Measurements from ENCODE around the gene SDR9C7. TPM values are rescaled to one million over a fixed set of nuclear protein-coding genes. Genes with fewer than 3 reads are reported as not detected.
"Not testable (repeated sequence)": the region's sequence is repeated elsewhere in the genome, so short reads cannot be mapped to it uniquely, and the experiment has no call there.

SDR9C7 gene
- total RNA-seq, 8 experiments from 2014 or later = 0.18 to 0.24 (median 0.23) TPM; not detected in 4

DNA sequence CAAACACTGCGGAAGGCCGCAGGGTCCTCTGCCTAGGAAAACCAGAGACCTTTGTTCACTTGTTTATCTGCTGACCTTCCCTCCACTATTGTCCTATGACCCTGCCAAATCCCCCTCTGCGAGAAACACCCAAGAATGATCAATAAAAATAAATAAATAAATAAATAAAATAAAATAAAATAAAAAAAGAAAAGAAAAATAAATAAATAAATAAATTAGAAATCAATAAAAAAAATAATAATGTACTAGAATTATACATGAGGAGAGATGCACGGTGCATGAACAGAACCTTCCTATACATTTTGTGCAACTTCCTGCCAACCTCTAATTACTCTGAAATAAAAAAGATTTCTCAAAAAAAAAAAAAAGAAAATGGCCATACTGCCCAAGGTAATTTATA, 30.9 kb upstream of the SDR9C7 start:
- 79 to 100% (median 89%) methylated on average over 1 to 4 of the region's 4 CpGs; no CpG with 5 or more reads in 3 of the 10 experiments for WGBS, 10 experiments
- in situ Hi-C loops (cut with MboI; ENCODE audit: low pct_unique_long_range_greater_than_20kb in 2 of 9, low sequenced_read_pairs in 9 of 9, unreplicated experiment in 9 of 9); ATAC-seq (replicated peaks in 6 of 8): not testable (repeated sequence)

DNA sequence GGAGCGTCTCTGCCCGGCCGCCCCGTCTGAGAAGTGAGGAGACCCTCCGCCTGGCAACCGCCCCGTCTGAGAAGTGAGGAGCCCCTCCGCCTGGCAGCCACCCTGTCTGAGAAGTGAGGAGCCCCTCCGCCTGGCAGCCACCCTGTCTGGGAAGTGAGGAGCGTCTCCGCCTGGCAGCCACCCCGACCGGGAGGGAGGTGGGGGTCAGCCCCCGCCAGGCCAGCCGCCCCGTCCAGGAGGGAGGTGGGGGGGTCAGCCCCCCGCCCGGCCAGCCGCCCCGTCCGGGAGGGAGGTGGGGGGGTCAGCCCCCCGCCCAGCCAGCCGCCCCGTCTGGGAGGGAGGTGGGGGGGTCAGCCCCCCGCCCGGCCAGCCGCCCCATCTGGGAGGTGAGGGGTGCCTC, 29.3 kb upstream of the SDR9C7 start:
- ATAC-seq (replicated peaks in 6 of 8); H3K4me3 ChIP-seq; in situ Hi-C loops (cut with MboI; ENCODE audit: low pct_unique_long_range_greater_than_20kb in 2 of 9, low sequenced_read_pairs in 9 of 9, unreplicated experiment in 9 of 9); H3K4me1 ChIP-seq (replicated peaks in 1 of 2); H3K27ac ChIP-seq: not testable (repeated sequence)
- WGBS, 10 experiments = no CpG with 5 or more reads among the region's 27 CpGs

More for the DNA sequence above, 30.9 kb upstream of the SDR9C7 start:
- not testable (repeated sequence) for H3K27ac ChIP-seq; H3K4me3 ChIP-seq; H3K4me1 ChIP-seq (replicated peaks in 1 of 2)

DNA sequence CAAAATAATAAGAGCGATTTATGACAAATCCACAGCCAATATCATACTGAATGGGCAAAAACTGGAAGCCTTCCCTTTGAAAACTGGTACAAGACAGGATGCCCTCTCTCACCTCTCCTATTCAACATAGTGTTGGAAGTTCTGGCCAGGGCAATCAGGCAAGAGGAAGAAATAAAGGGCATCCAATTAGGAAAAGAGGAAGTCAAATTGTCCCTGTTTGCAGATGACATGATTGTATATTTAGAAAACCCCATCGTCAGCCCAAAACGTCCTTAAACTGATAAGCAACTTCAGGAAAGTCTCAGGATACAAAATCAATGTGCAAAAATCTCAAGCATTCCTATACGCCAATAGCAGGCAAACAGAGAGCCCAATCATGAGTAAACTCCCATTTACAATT, 28.0 kb upstream of the SDR9C7 start:
- H3K4me3 ChIP-seq; H3K4me1 ChIP-seq (replicated peaks in 1 of 2); ATAC-seq (replicated peaks in 6 of 8); H3K27ac ChIP-seq; in situ Hi-C loops (cut with MboI; ENCODE audit: low pct_unique_long_range_greater_than_20kb in 2 of 9, low sequenced_read_pairs in 9 of 9, unreplicated experiment in 9 of 9): not testable (repeated sequence)
- WGBS, 10 experiments = 57 to 83% (median 71%) methylated on average over 1 to 4 of the region's 4 CpGs; no CpG with 5 or more reads in 2 of the 10 experiments

- Histone ChIP-seq H3K4me1 (replicated peaks in 1 of 2) (no peaks in the 10 kb centered on the region), H3K4me3 (no peak overlapping the region), H3K27ac (no peak overlapping the region)
- in situ Hi-C loops (cut with MboI; ENCODE audit: low pct_unique_long_range_greater_than_20kb in 2 of 9, low sequenced_read_pairs in 9 of 9, unreplicated experiment in 9 of 9) = no loop called here
- ATAC-seq (replicated peaks in 6 of 8) = no peak
- 20 to 80% (median 72%) methylated on average over 1 to 2 of the region's 2 CpGs; no CpG with 5 or more reads in 4 of the 10 experiments for WGBS, 10 experiments
Measured at GRCh38 chr12:56958422-56958821, 24.2 kb upstream of the SDR9C7 start.

GRCh38 chr12:56957229-56958052, 23.2 kb upstream of the SDR9C7 start, which contains the start of gene RDH16:
RDH16 (minus strand) TSS chr12:56957608; CDS start chr12:56957462, 146 bp downstream.
- in situ Hi-C loops (cut with MboI; ENCODE audit: low pct_unique_long_range_greater_than_20kb in 2 of 9, low sequenced_read_pairs in 9 of 9, unreplicated experiment in 9 of 9) = no loop called here
- ATAC-seq (replicated peaks in 6 of 8) = peak in 3 of 8 experiments; percentile 53 to 81 (median 71)
- WGBS, 10 experiments = 29 to 100% (median 67%) methylated on average over 1 to 6 of the region's 10 CpGs; no CpG with 5 or more reads in 4 of the 10 experiments
- Histone ChIP-seq H3K27ac (no peak within 1 kb of the TSS), H3K4me1 (replicated peaks in 1 of 2) (no peaks in the 10 kb centered on the region), H3K4me3 (no peak within 1 kb of the TSS)

DNA sequence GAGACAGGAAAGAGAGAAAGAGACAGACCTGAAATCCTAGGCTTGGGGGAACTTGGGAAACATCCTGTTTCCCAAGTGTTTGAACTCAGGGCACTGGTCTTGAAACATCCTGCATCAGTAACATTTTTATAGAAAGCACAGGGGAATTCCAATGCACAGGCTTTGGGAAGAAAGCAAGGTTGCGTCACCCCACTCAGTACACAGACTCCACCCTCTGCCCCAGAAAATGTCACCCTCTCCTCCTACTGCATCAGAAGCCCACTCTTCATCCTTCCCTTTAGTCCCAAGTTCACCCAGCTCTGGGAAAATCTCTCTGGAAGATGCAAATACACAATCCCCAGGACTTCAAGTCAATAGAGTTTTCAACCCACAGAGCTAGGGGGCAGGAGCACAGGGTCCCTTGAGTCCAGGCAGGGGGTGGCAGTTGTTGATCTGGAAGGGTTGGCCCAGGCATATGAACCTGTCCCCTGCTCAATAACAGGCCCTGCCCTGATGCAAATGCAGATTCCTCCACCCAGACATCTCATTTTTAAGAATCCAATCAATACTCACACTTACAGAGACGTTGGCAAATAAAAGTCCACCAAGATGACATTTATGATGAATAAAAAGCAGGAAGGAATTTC, 21.5 kb upstream of the SDR9C7 start:
- in situ Hi-C loops (cut with MboI; ENCODE audit: low pct_unique_long_range_greater_than_20kb in 2 of 9, low sequenced_read_pairs in 9 of 9, unreplicated experiment in 9 of 9) = no loop called here
- Histone ChIP-seq H3K4me1 (replicated peaks in 1 of 2) (no peaks in the 10 kb centered on the region), H3K4me3 (no peak overlapping the region), H3K27ac (no peak overlapping the region)
- peak in 2 of 8 experiments; percentile 29 to 57 for ATAC-seq (replicated peaks in 6 of 8)
- WGBS, 10 experiments = 0 to 70% (median 15%) methylated on average over 1 to 2 of the region's 2 CpGs; no CpG with 5 or more reads in 2 of the 10 experiments

DNA sequence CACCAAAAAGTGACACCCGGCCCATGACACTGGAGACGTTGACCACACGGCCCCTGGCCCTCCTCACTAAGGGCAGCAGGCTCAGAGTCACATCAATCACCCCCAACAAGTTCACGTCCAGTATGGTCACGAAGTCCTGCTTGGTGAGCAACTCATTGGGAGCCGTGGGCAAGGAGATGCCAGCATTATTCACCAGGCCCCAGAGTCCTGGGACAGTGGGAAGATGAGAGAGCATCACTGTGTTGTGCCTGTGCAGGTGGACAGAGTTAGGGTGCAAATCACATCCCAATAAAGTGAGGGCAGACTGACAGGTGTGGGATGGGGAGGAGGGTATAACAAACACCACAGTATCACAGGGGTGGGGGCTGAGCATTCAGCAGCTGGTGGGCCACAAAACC, 20.7 kb upstream of the SDR9C7 start:
- in situ Hi-C loops (cut with MboI; ENCODE audit: low pct_unique_long_range_greater_than_20kb in 2 of 9, low sequenced_read_pairs in 9 of 9, unreplicated experiment in 9 of 9) = no loop called here
- no peaks in the 10 kb centered on the region for H3K4me1 ChIP-seq (replicated peaks in 1 of 2)
- no peak for ATAC-seq (replicated peaks in 6 of 8)
- no peak overlapping the region for H3K4me3 ChIP-seq
- WGBS, 10 experiments = 20 to 82% (median 47%) methylated on average over 2 to 3 of the region's 6 CpGs; no CpG with 5 or more reads in 7 of the 10 experiments
- no peak overlapping the region for H3K27ac ChIP-seq

DNA sequence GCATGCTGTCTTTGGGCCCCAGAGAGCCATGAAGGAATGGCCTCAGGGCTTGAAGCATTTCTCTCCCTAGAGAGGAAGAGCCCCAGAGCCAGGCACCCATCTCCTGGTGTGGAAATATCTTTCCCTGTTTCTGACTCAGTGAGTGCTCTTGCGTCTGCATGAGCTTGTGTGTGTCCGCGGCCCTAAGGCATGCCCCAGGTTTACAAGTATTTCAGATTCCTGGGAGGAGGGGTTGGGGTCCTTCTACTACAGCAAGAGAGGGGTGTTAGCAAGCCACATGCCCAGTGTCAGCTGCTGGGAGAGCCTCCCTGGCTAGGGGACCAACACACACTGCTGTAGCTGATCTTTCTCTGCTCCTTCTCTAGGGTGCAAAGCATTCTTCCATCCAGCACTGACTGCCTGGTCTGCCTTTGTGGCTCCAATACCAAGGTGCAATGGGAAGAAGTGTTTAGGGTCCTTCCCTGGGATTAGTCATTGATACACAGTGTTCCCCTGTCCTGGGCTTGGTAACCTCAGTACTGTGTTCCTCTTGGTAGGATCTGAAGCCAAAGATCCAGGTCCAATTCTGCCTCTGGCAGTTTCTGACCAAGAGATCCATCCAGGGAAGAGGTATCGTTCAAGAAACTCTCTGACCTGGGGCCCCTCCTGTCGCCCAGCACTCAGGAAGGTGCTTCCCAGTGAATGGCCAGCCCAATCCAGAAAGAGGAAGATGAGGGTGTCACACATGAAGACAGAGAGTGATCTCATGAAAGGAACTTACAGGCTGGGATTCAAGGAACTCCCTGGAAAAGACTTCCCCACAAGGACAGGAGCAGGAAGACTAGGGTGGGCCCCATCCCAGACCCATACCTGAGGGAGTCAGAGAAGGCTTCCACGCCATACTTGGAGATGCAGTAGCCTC, 20.1 kb upstream of the SDR9C7 start:
- Histone ChIP-seq H3K4me1 (replicated peaks in 1 of 2) (no peaks in the 10 kb centered on the region), H3K27ac (no peak overlapping the region), H3K4me3 (no peak overlapping the region)
- no peak for ATAC-seq (replicated peaks in 6 of 8)
- 21 to 92% (median 73%) methylated on average over 2 to 5 of the region's 6 CpGs; no CpG with 5 or more reads in 5 of the 10 experiments for WGBS, 10 experiments
- in situ Hi-C loops (cut with MboI; ENCODE audit: low pct_unique_long_range_greater_than_20kb in 2 of 9, low sequenced_read_pairs in 9 of 9, unreplicated experiment in 9 of 9) = no loop called here

DNA sequence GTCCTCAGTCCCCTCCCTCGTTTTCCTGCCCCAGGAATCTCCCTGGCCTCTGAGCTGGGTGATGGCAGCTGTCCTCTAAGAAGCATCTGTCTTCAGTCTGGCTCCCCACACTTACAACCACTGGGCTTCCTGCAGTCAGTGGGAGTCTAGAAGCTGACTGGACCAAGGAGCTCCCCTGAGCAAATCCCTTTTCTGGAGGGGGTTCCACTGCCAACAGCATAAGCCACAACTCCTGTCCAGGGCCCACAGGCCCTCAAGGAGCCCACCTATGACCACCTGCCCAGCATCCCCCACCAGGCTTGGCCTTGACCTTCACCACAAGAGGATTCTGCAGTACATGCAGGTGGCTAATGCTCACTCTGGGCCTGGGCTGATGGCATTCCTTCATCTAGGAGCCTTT, 19.1 kb upstream of the SDR9C7 start:
- WGBS, 10 experiments = 0 to 17% (median 0%) methylated on average over 1 of the region's 1 CpG; no CpG with 5 or more reads in 7 of the 10 experiments
- H3K4me1 ChIP-seq (replicated peaks in 1 of 2) = no peaks in the 10 kb centered on the region
- no peak for ATAC-seq (replicated peaks in 6 of 8)
- no peak overlapping the region for H3K4me3 ChIP-seq
- no peak overlapping the region for H3K27ac ChIP-seq
- in situ Hi-C loops (cut with MboI; ENCODE audit: low pct_unique_long_range_greater_than_20kb in 2 of 9, low sequenced_read_pairs in 9 of 9, unreplicated experiment in 9 of 9) = no loop called here

GRCh38 chr12:56951582-56952339, 17.6 kb upstream of the SDR9C7 start:
- 28 to 86% (median 79%) methylated on average over 1 to 8 of the region's 11 CpGs; no CpG with 5 or more reads in 3 of the 10 experiments for WGBS, 10 experiments
- no peak for ATAC-seq (replicated peaks in 6 of 8)
- Histone ChIP-seq H3K27ac (no peak overlapping the region), H3K4me3 (no peak overlapping the region), H3K4me1 (replicated peaks in 1 of 2) (no peaks in the 10 kb centered on the region)
- in situ Hi-C loops (cut with MboI; ENCODE audit: low pct_unique_long_range_greater_than_20kb in 2 of 9, low sequenced_read_pairs in 9 of 9, unreplicated experiment in 9 of 9) = no loop called here

DNA sequence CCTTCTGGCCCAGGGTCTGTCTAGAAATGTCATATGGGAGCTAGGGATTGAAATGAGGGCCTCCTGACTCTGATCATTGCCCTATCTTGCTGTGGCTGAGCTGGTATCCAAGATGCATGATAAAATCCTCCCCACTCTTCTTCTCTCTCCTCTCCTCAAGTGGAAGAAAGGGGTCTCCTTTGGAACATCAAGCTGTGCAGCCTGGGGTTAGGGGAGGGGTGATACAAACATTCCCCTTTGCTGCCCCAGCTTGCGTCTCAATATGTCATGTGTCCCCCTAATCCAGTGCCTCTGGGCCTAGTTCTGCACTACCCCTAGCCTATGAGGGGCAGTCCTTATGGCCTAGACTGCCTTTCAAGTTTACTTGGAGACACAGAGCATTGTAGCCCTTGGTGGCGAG, 14.7 kb upstream of the SDR9C7 start:
- 70 to 86% methylated on average over 2 of the region's 2 CpGs; no CpG with 5 or more reads in 8 of the 10 experiments for WGBS, 10 experiments
- ATAC-seq (replicated peaks in 6 of 8) = no peak
- in situ Hi-C loops (cut with MboI; ENCODE audit: low pct_unique_long_range_greater_than_20kb in 2 of 9, low sequenced_read_pairs in 9 of 9, unreplicated experiment in 9 of 9) = no loop called here
- H3K4me1 ChIP-seq (replicated peaks in 1 of 2) = no peaks in the 10 kb centered on the region
- H3K27ac ChIP-seq = no peak overlapping the region
- H3K4me3 ChIP-seq = no peak overlapping the region

DNA sequence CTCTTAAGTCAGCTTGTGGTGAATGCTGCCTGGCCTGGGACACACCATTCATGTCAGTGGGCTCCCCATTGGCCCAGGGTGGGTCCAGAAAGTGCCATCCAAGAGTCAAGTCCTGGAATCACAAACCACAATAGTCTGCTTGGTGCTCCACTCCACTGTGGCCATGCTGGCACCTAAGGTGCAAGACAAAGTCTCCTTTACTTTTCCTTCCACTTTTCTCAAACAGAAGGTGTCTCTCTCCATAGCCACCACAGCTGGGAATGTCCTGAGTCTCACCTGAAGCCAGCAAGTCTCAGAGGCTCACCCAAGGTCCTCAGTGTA, 14.2 kb upstream of the SDR9C7 start:
- in situ Hi-C loops (cut with MboI; ENCODE audit: low pct_unique_long_range_greater_than_20kb in 2 of 9, low sequenced_read_pairs in 9 of 9, unreplicated experiment in 9 of 9) = no loop called here
- no peaks in the 10 kb centered on the region for H3K4me1 ChIP-seq (replicated peaks in 1 of 2)
- ATAC-seq (replicated peaks in 6 of 8) = no peak
- H3K4me3 ChIP-seq = no peak overlapping the region
- H3K27ac ChIP-seq = no peak overlapping the region

Data from motor neuron (in vitro differentiated cells).